GM04504 (cell line): ENCODE data around the gene LMO3.

Experiments used
- DNase-seq: peaks from one replicate; pipeline ENCODE4 v3.0.0-alpha.2; 2012; ENCODE audit warnings: low read depth

Gene LMO3

GRCh38 chr12:16600525-16600924 lies 5.4 kb downstream of the LMO3 start:
- no peak for DNase-seq

- no peak for DNase-seq
Measured at GRCh38 chr12:16599081-16599480, 6.9 kb downstream of the LMO3 start.

DNA sequence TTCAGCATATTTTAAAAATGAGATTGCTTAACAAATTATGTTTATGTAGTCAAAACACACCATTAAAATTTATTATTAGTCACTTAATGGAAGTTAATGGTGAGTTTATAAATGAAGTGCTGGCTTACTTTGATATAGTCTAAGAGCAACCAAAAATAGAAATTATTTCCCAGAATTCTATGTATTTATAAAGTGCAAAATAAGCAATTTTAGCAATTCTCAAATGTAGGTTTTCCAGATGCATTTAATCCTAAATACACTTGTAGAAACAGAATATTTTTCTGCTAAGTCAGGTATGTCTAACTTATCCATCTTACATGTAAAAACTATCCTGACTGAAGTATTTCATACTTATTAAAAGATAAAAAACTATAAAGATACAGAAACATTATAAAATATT lies 11.2 kb downstream of the LMO3 start:
- no peak for DNase-seq

DNA sequence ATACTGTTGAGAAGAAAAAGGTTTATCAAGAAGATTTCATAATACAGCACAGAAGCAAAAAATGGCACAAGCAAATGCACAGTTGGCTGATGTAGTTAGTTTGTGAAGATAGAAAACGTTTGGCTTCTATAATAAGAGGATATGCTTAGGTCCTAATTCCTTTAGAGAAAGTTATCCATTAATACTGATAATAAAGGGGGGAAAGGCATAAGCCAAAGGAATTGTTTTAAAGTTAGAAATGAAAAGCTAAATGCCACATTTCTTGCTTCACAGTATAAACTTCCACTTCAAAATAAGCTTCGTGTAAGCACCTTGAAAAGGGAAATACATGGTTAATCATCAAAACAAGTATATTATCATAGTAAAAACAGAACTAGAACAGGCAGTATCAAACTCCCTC lies 12.4 kb downstream of the LMO3 start:
- no peak for DNase-seq

- DNase-seq: no peak
Measured at GRCh38 chr12:16590645-16591044, 15.3 kb downstream of the LMO3 start.

DNA sequence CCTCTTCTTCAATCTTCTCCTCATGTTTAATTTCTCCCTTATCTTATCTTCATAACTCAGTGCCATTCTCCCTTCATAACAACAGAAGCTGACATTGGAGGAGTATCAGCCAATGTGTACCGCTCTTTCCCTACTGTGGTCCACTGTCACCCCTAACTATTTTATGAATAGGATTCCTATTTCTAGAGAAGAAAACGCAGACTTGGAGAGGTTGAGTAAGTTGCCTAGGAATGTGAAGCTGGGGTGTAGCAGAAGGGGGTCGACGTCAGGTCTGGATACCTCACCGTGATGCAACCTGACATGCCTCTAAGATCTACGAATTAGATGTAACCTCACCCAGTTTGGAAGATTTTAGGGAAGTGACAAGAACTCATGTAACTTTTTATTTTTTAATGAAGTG lies 17.1 kb downstream of the LMO3 start:
- no peak for DNase-seq

GRCh38 chr12:16587514-16587913 lies 18.4 kb downstream of the LMO3 start:
- no peak for DNase-seq

DNA sequence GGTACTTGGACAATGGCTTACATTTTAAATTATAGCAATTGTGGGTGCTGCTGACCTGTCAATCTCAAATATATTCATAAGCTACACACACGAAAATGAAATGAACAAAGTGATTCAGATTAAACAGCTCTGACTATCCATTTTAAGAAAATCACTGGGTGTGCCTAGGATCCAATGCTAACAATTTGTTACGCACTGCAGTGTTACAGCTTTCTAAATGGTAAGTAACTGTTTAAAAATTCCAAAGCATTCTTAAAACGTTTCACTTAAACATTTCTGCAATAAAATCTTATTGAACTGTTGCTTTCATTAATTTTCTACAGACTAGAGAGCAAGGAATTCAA lies 18.9 kb downstream of the LMO3 start:
- DNase-seq: no peak

DNA sequence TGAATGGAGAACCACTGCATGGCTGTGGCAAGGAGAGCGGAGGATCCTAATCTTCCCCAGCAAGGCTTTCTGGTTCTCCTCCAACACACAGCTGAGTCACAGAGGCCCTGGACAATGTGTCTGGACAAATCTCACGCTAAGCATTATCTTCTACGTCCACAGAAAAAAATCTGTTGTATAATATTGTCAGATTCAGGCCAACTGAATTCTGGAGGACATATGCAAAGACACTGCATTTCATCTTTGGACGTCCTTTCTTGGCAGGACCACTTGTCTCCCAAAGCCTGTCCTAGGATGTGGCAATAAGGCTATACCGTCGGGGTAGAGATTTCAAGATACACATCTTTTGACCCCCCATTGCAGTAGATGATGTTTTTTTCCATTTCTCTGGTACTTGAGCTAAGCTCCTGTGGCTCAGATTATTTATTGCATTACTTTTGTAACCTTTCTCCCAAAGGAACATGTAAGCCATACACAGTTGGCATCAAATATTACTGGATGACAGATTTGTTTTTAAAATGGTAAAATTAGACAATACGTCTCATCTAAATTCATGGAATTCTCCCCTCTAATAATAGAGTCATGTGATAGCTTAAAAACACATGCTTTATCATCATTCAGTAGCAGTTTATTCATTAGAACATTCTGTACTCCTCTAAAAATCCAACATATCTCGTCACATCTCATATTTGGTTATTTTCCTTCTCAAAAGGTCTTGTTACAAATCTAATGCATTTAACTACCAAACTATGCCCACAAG lies 19.4 kb downstream of the LMO3 start:
- peak; percentile 48 for DNase-seq

- no peak for DNase-seq
Measured at GRCh38 chr12:16585781-16586180, 20.2 kb downstream of the LMO3 start.

- DNase-seq: no peak
Measured at GRCh38 chr12:16583969-16584745, 21.8 kb downstream of the LMO3 start.

GRCh38 chr12:16581416-16581815 lies 24.5 kb downstream of the LMO3 start:
- no peak for DNase-seq

DNA sequence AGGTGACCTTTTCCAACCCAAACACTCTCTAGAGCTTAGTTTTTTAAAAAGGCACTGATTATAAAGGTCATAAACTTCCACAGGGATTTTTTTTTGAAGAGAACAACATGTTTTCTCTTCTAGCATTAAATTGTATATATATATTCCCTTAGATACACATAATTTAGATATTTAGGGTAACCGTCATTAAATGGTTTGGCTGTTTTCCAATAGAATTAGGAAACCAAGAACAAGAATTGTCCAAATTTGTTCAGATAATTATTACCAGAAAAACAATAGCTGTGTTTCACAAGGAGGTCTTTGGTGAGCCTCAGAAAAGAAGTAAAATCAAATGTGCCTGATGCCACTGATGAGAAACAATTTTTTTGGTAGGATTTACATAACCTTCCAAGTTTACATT lies 26.9 kb downstream of the LMO3 start:
- no peak for DNase-seq

DNA sequence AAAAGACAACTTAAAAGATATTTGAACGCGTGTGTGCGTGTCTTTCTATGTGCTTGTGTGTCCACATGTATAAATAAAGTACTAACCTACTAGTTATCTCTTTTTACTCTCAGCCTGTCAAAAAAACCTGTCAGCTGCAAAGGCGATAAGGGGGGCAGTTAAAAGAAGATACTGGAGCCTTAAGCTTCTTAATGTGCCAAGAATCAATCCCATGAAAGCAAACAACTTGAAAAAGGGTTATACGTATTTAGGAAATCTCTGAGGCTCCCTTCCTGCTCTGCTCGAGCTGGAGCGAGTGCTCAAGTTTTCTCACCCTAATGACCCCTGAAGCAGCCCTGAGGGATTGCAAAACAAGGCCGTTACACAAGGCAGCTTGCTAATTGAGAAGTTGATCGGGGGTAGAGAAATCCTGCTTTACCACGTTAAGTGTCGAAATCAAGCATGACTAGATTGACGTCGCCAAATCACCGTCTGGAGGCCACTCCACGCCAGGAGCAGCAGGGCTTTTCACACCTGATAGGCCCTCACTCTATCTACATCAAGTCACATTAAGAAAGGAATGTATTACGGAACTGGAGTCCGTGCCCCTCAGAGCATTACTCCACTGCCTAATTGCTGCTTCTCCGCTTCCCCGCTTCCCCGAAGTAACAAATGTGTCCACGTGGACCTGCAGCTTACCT lies 32.4 kb downstream of the LMO3 start:
- no peak for DNase-seq

GRCh38 chr12:16568873-16569272 lies 37.1 kb downstream of the LMO3 start:
- no peak for DNase-seq

GRCh38 chr12:16564675-16565074 lies 41.3 kb downstream of the LMO3 start:
- no peak for DNase-seq

DNA sequence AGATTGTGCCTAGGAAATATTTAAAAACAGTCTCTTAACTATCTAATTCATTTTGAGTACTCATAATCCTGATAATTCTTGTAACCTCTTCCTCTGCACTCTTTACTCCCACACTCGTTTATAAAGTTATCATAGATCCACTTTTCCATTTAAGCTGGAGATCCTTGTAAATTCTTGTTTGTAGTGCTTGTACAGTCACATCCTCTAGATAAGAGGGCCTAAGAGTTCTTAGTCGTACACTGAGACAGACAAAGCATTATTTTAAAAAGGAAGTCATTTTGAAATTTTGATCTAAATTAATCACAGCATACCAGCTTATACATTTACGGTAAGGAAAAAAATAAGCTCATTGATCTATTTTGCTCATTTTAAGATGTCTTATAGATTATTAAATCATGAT lies 42.5 kb downstream of the LMO3 start:
- DNase-seq: no peak

GRCh38 chr12:16562921-16563320 lies 43.0 kb downstream of the LMO3 start:
- no peak for DNase-seq

DNA sequence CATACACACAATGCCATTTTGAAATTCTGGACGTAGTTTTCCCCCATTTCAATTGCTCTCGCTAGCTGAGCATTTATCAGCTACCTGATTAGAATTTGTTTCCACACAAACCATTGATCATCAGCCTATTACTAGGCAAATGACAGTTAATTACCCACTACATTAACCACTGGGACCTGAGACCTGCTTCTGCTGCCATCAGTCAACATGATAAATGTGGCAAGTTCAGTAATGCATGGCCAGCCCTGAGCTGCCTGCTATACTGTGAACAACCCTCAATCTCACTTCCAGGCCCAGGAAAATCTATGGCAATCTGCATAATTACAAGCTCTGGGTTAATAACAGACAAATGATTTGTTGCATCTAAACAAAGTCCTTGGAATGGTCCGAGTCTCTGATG lies 43.5 kb downstream of the LMO3 start:
- DNase-seq: no peak

DNA sequence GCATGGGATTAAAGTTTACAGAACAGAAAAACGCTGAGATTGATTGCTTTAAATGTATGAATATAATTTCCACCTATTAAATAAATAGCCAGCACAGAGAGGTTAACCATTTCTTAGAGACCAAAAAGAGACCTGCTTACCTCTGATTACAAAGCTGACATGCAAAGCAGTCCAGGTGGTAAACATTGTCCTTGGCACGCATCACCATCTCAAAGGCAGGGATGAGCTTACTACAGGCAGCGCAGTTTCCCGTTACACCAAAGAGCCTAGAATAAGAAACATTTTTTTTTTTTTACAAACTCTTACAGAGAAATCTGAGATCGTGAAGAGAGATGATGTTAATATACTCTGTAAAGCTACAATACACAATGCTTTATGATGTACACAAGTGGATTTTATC lies 45.7 kb downstream of the LMO3 start:
- DNase-seq: no peak

DNA sequence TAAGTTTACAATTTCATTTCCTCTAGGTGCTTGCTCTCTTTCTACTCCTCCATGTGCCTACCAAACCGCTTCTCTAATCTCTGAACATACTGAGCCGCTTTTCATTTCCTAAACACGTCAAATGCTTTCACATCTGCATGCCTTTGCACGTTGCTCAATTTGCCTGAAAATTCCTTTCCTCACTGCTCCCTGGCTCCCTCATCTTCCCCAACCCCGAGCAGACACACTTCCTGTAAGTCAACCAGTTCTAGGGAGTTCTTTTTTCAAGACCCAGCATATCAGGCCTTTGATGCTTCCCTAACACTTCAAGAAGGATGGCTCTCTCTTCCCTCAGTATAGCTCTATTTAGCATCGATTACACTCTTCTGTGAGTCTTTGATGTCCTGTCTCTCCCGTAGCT lies 50.3 kb downstream of the LMO3 start:
- DNase-seq: peak; percentile 30

DNA sequence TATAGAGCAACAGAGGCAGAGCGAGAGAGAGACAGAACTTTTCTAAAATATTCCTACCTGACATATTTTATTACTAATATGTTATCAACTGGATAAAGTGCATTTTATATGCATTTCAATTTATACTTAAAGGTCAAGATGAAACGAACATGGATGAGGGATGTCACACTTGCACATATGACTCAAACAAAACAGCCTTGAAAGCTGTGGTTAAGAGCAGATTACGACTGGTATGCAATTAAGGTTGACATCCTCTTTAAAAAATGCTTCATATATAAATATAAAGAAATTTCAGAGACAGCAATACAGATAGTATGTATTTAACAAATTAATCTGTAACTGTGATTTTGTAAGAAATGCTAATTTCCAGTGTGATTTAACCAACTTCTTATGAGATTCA lies 52.5 kb downstream of the LMO3 start:
- no peak for DNase-seq

DNA sequence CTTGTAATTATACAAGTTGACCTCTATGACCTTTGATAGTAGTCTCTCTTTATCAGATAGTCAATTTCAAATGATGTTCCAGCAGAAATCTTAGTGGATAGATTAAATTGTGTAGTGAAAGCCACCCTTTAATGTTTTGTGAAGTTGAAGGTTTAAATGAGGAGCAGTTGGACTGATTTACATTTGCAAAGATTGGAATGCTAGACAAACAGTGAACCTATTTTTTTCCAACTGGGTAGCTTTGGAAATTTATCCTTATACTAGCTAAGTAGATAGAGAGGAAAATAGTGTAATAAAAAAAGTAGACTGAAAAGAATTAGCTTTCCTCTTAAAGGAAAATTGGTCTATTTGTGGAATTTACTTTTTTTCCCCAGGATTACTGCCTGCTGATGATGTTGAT lies 53.7 kb downstream of the LMO3 start:
- DNase-seq: no peak
